H1 (cell line): ENCODE data around the gene OTOGL. TPM values are rescaled to one million over a fixed set of nuclear protein-coding genes. Genes with fewer than 3 reads are reported as not detected.

Experiments used
- CTCF ChIA-PET: fragments of 300-600 bp; sonication (Branson Sonifier 250); formaldehyde crosslinking; loops from one replicate; lab custom pipeline; 2021; ENCODE audit not compliant: partially characterized antibody; lab: Charles Lee
- POLR2A ChIA-PET: fragments of 300-600 bp; sonication (Branson Sonifier 250); formaldehyde crosslinking; loops from one replicate; lab custom pipeline; 2021; ENCODE audit warnings: inconsistent platforms; ENCODE audit not compliant: partially characterized antibody; lab: Charles Lee
- DNase-seq, 2 experiments: peaks; one replicate each; pipeline versions ENCODE4 v3.0.0 to v3.0.0-alpha.2; 2010 to 2022; ENCODE audit warnings: low spot score in 2 of 2, low read depth in 1 of 2, mixed read lengths in 1 of 2
- FAIRE-seq: peaks from 2 replicates; lab custom pipeline; 2011; peaks lifted over from hg19 to GRCh38; lab: Jason Lieb, UNC
- H2AFZ ChIP-seq: 2 replicates; pipeline ENCODE4 v1.8.1; 2012; ENCODE audit warnings: low read length, inconsistent platforms
- H2AK5ac ChIP-seq: 2 replicates; pipeline ENCODE4 v1.6.1; 2013; ENCODE audit warnings: low read depth, low read length
- H2BK120ac ChIP-seq: replicated peaks from 2 replicates; pipeline ENCODE3; 2013; ENCODE audit warnings: low read depth, low read length, inconsistent platforms
- H2BK12ac ChIP-seq: 2 replicates; pipeline ENCODE4 v1.6.1; 2013; ENCODE audit warnings: low read depth, low read length
- H2BK15ac ChIP-seq: 2 replicates; pipeline ENCODE4 v1.6.1; 2013; ENCODE audit warnings: low read length
- H2BK20ac ChIP-seq: 2 replicates; pipeline ENCODE4 v1.6.1; 2013; ENCODE audit warnings: low read length
- H2BK5ac ChIP-seq: 2 replicates; pipeline ENCODE4 v1.6.1; 2013; ENCODE audit warnings: low read depth, low read length
- H3K14ac ChIP-seq: 2 replicates; pipeline ENCODE4 v1.6.1; 2013; ENCODE audit warnings: inconsistent platforms; ENCODE audit not compliant: insufficient read length
- H3K18ac ChIP-seq: 2 replicates; pipeline ENCODE4 v1.6.1; 2013; ENCODE audit warnings: low read length; ENCODE audit errors: extremely low read depth
- H3K23ac ChIP-seq: 2 replicates; pipeline ENCODE4 v1.6.1; 2013; ENCODE audit warnings: inconsistent platforms; ENCODE audit not compliant: insufficient read length
- H3K23me2 ChIP-seq: 2 replicates; pipeline ENCODE4 v1.6.1; 2013; ENCODE audit warnings: low read depth, low read length
- H3K27ac ChIP-seq: 2 replicates; pipeline ENCODE4 v1.6.1; 2011; ENCODE audit warnings: low read depth, low read length, inconsistent platforms
- H3K27me3 ChIP-seq, 4 experiments: replicated peaks in 1 of 4; 1 replicate in 1 of 4; 2 replicates in 3 of 4; pipeline versions ENCODE4 v1.6.1 to v1.8.1; 2011 to 2013; ENCODE audit warnings: low read length in 3 of 4, mild to moderate bottlenecking in 3 of 4, inconsistent platforms in 2 of 4, mixed read lengths in 2 of 4, moderate library complexity in 1 of 4; ENCODE audit not compliant: control insufficient read depth in 3 of 4, insufficient read depth in 3 of 4; ENCODE audit errors: extremely low read depth in 1 of 4
- H3K36me3 ChIP-seq, 4 experiments: 2 replicates each; pipeline versions ENCODE4 v1.6.1 to v1.8.1; 2011 to 2013; ENCODE audit warnings: mild to moderate bottlenecking in 4 of 4, low read length in 3 of 4, moderate library complexity in 2 of 4, control low read depth in 1 of 4, inconsistent platforms in 1 of 4; ENCODE audit not compliant: insufficient read depth in 4 of 4, control insufficient read depth in 2 of 4
- H3K4ac ChIP-seq: replicated peaks from 2 replicates; pipeline ENCODE3; 2013; ENCODE audit warnings: low read length, low read depth, mixed read lengths, inconsistent platforms; ENCODE audit not compliant: insufficient read length
- H3K4me1 ChIP-seq, 4 experiments: replicated peaks in 1 of 4; 1 replicate in 1 of 4; 2 replicates in 3 of 4; pipeline versions ENCODE4 v1.6.1 to v1.8.1; 2011 to 2013; ENCODE audit warnings: low read length in 3 of 4, inconsistent platforms in 2 of 4, mixed read lengths in 1 of 4; ENCODE audit not compliant: insufficient read depth in 4 of 4, control insufficient read depth in 3 of 4
- H3K4me2 ChIP-seq, 2 experiments: 2 replicates each; pipeline versions ENCODE4 v1.6.1 to v1.8.1; 2011 to 2013; ENCODE audit warnings: low read depth in 2 of 2, low read length in 2 of 2, control low read depth in 1 of 2, inconsistent platforms in 1 of 2, mild to moderate bottlenecking in 1 of 2; ENCODE audit not compliant: insufficient read depth in 1 of 2
- H3K4me3 ChIP-seq, 4 experiments: fragments of 200-600, 300-600 bp in 1 of 4; sonication (generic), shearing (Covaris generic), sonication (Bioruptor Twin) in 1 of 4; 2 replicates each; pipeline versions ENCODE4 v1.5.1 to v1.8.1; 2011 to 2016; ENCODE audit warnings: low read length in 4 of 4, low read depth in 3 of 4, control low read depth in 2 of 4, inconsistent platforms in 2 of 4, mild to moderate bottlenecking in 2 of 4, mixed read lengths in 1 of 4, moderate library complexity in 1 of 4; ENCODE audit not compliant: insufficient read depth in 2 of 4; ENCODE audit errors: extremely low read depth in 1 of 4
- H3K56ac ChIP-seq: replicated peaks from 2 replicates; pipeline ENCODE3; 2013; ENCODE audit warnings: low read depth, mild to moderate bottlenecking, mixed read lengths, low read length, inconsistent platforms; ENCODE audit not compliant: insufficient read length
- H3K79me1 ChIP-seq: 2 replicates; pipeline ENCODE4 v1.6.1; 2013; ENCODE audit warnings: low read depth, low read length, control low read depth
- H3K79me2 ChIP-seq, 2 experiments: 2 replicates each; pipeline versions ENCODE4 v1.6.1 to v1.8.1; 2012 to 2013; ENCODE audit warnings: low read length in 2 of 2, mild to moderate bottlenecking in 2 of 2, inconsistent platforms in 1 of 2; ENCODE audit not compliant: insufficient read depth in 2 of 2, control insufficient read depth in 1 of 2
- H3K9ac ChIP-seq, 4 experiments: replicated peaks in 1 of 4; 1 replicate in 1 of 4; 2 replicates in 3 of 4; pipeline versions ENCODE4 v1.6.1 to v1.8.1; 2011 to 2013; ENCODE audit warnings: low read depth in 3 of 4, low read length in 3 of 4, control low read depth in 2 of 4, mild to moderate bottlenecking in 2 of 4, moderate library complexity in 2 of 4, inconsistent platforms in 1 of 4; ENCODE audit errors: extremely low read depth in 1 of 4
- H3K9me3 ChIP-seq, 2 experiments: 2 replicates each; pipeline versions ENCODE4 v1.6.1 to v1.8.1; 2012 to 2013; ENCODE audit warnings: mild to moderate bottlenecking in 2 of 2, moderate library complexity in 2 of 2, control low read depth in 1 of 2, inconsistent platforms in 1 of 2, low read depth in 1 of 2, low read length in 1 of 2, mixed read lengths in 1 of 2; ENCODE audit not compliant: insufficient read depth in 2 of 2
- H4K20me1 ChIP-seq, 2 experiments: replicated peaks in 1 of 2; 2 replicates each; pipeline versions ENCODE3 to v1.8.1; 2011 to 2013; ENCODE audit warnings: inconsistent platforms in 2 of 2, low read length in 2 of 2, mild to moderate bottlenecking in 1 of 2; ENCODE audit not compliant: insufficient read depth in 2 of 2, control insufficient read depth in 1 of 2
- H4K5ac ChIP-seq: 2 replicates; pipeline ENCODE4 v1.6.1; 2013; ENCODE audit warnings: low read length, low read depth, mixed read lengths, inconsistent platforms; ENCODE audit not compliant: insufficient read length
- H4K8ac ChIP-seq: 2 replicates; pipeline ENCODE4 v1.8.0; 2013; ENCODE audit warnings: mild to moderate bottlenecking, moderate library complexity, low read length, inconsistent platforms; ENCODE audit not compliant: insufficient read depth; ENCODE audit errors: extremely low read depth
- H4K91ac ChIP-seq: replicated peaks from 2 replicates; pipeline ENCODE3; 2013; ENCODE audit warnings: low read length, mixed read lengths, inconsistent platforms; ENCODE audit not compliant: insufficient read length
- BACH1 ChIP-seq: IDR thresholded peaks from 2 replicates; pipeline ENCODE4 v1.6.1; 2012; ENCODE audit warnings: low read length, improper control_type of control experiment
- CBX8 ChIP-seq: fragments of 300-800, 300-1000 bp; sonication (generic); IDR thresholded peaks from 2 replicates; pipeline ENCODE4 v1.7.1; 2016; ENCODE audit warnings: low read depth, low read length, borderline replicate concordance
- CREB1 ChIP-seq: IDR thresholded peaks from 2 replicates; pipeline ENCODE4 v1.6.1; 2012; ENCODE audit warnings: inconsistent platforms
- EGR1 ChIP-seq: IDR thresholded peaks from 2 replicates; pipeline ENCODE4 v1.6.1; 2011; ENCODE audit warnings: low read depth, low read length, borderline replicate concordance
- EP300 ChIP-seq, 2 experiments: IDR thresholded peaks; 1 replicate in 1 of 2; 2 replicates in 1 of 2; pipeline ENCODE4 v1.6.1; 2011 to 2012; ENCODE audit warnings: low read depth in 2 of 2, low read length in 2 of 2, mild to moderate bottlenecking in 2 of 2, borderline replicate concordance in 1 of 2, inconsistent platforms in 1 of 2, moderate library complexity in 1 of 2
- JUN ChIP-seq: IDR thresholded peaks from 2 replicates; pipeline ENCODE4 v1.6.1; 2011; ENCODE audit warnings: low read depth, mild to moderate bottlenecking, improper control_type of control experiment, low read length
- KDM4A ChIP-seq: IDR thresholded peaks from one replicate; pipeline ENCODE4 v1.7.1; 2012; ENCODE audit warnings: low read depth, mild to moderate bottlenecking, moderate library complexity, low read length, inconsistent platforms; ENCODE audit not compliant: severe bottlenecking
- MAFK ChIP-seq: IDR thresholded peaks from 2 replicates; pipeline ENCODE4 v1.6.1; 2012; ENCODE audit warnings: low read depth, mild to moderate bottlenecking, improper control_type of control experiment, low read length
- NRF1 ChIP-seq: IDR thresholded peaks from 2 replicates; pipeline ENCODE4 v1.6.1; 2011; ENCODE audit warnings: mild to moderate bottlenecking, low read depth, low read length, improper control_type of control experiment
- SIX5 ChIP-seq: IDR thresholded peaks from 2 replicates; pipeline ENCODE4 v1.6.1; 2011; ENCODE audit warnings: mild to moderate bottlenecking, low read depth, low read length
- SP1 ChIP-seq: IDR thresholded peaks from 2 replicates; pipeline ENCODE4 v1.6.1; 2011; ENCODE audit warnings: low read depth, low read length
- SRF ChIP-seq: IDR thresholded peaks from 2 replicates; pipeline ENCODE4 v1.6.1; 2011; ENCODE audit warnings: mild to moderate bottlenecking, low read depth, low read length, moderate library complexity
- TEAD4 ChIP-seq: IDR thresholded peaks from 2 replicates; pipeline ENCODE4 v1.6.1; 2012; ENCODE audit warnings: low read depth, low read length, inconsistent platforms, mixed read lengths
- WGBS, 2 experiments: shearing (Covaris generic) in 1 of 2; methylation state at CpG; one replicate each; pipeline versions ENCODE4 v1.1.6 to v1.1.7; 2013 to 2015; ENCODE audit warnings: low lambda C conversion rate in 2 of 2, mixed read lengths in 2 of 2, inconsistent platforms in 1 of 2, low coverage in 1 of 2, missing lambda C conversion rate in 1 of 2; ENCODE audit not compliant: insufficient replicate concordance in 2 of 2, insufficient coverage in 1 of 2, insufficient read length in 1 of 2; ENCODE audit errors: extremely low coverage in 1 of 2, missing lambda C conversion rate in 1 of 2; 5-methylcytosine and 5-hydroxymethylcytosine counted together
- polyA plus RNA-seq, 7 experiments: library from polyadenylated mRNA; depleted of rRNA in 3 of 7; stranded (reverse) in 5 of 7; unstranded in 2 of 7; fragments of >200 nt in 5 of 7; fragments of 200-250 nt in 2 of 7; gene quantifications; 1 replicate in 5 of 7; 2 replicates in 1 of 7; 4 replicates in 1 of 7; pipeline versions ENCODE4 v1.2.1 to v1.2.3, GENCODE V29; 2011 to 2013; ENCODE audit warnings: missing spikeins in 2 of 7, mixed read lengths in 2 of 7
- total RNA-seq: library from RNA; stranded (reverse); fragmentation: NEBNext Ultra II Directional; extraction: Animal tissue kit (Norgen Biotek cat#: 25700); gene quantifications from 2 replicates; pipeline ENCODE4 v1.2.1, GENCODE V29; 2021
- TF ChIP-seq, protein P1 (sequence below): IDR thresholded peaks from 2 replicates; pipeline ENCODE4 v1.6.1; 2011; ENCODE audit warnings: low read depth, mild to moderate bottlenecking, low read length; ENCODE audit not compliant: insufficient read depth
- TF ChIP-seq, protein P2 (sequence below): IDR thresholded peaks from 2 replicates; pipeline ENCODE4 v1.6.1; 2012; ENCODE audit warnings: inconsistent platforms

OTOGL gene
- total and polyA plus RNA-seq, 2 of the 8 experiments (the other 6 are each of a cell fraction or from before 2014, with no cell fraction given): 0.12 to 0.17 TPM

DNA sequence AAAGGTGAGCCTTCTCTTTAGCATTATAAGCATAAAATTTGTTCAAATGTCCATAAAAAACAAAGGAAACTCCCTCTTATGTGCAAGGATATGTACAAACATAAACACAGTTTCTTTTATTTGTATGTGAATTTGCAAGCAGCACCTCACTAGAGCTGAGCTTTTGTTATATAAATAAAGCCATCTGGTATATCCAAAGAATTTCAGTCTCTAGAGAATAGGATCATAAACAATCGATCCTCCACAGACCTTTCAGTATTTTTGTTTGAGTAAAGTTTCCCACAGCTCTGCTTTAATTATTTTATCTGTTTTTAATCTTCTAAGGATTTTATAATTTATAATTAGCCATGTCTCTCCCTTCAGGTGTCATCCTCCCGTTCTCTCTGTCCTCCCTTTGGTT, 89.2 kb downstream of the OTOGL start:
- Histone ChIP-seq H3K4ac (no peak overlapping the region), H3K79me1 (no peaks in the 10 kb centered on the region), H3K23ac (no peak overlapping the region), H2AFZ (no peak overlapping the region), H3K36me3 (no peaks in the 10 kb centered on the region), H3K4me3 (no peak overlapping the region), H3K4me2 (no peak overlapping the region), H3K56ac (no peak overlapping the region), H2AK5ac (no peak overlapping the region), H3K18ac (no peak overlapping the region), H2BK5ac (no peak overlapping the region), H4K8ac (no peak overlapping the region), H4K20me1 (no peaks in the 10 kb centered on the region), H4K91ac (no peak overlapping the region), H3K27me3 (no peaks in the 10 kb centered on the region; a peak in 1 of 7 replicates), H4K5ac (no peak overlapping the region), H3K79me2 (no peaks in the 10 kb centered on the region), H2BK12ac (no peak overlapping the region), H3K14ac (no peak overlapping the region), H2BK15ac (no peak overlapping the region), H3K9me3 (no peaks in the 10 kb centered on the region), H3K23me2 (no peaks in the 10 kb centered on the region), H3K9ac (no peak overlapping the region), H2BK120ac (no peak overlapping the region), H3K27ac (no peak overlapping the region), H3K4me1 (0 out of 7 replicates have a peak, but pooled peaks cover 0 to 2% (median 0%) of the 10 kb centered on the region in 4 experiments), H2BK20ac (no peak overlapping the region)
- POLR2A ChIA-PET: no interaction called here
- DNase-seq (no peak), FAIRE-seq (no peak)
- WGBS, 2 experiments: 88% methylated on average over 2 of the region's 2 CpGs; no CpG with 5 or more reads in 1 of the 2 experiments
- CTCF ChIA-PET: interaction anchor here (0.9 to 2.5 kb wide), 5 partner anchors 9 to 120 kb away, joined by 3 to 11 read pairs (median 3); no protein-coding TSS in a partner anchor
- TF ChIP-seq, protein P1, sequence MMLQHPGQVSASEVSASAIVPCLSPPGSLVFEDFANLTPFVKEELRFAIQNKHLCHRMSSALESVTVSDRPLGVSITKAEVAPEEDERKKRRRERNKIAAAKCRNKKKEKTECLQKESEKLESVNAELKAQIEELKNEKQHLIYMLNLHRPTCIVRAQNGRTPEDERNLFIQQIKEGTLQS: no peak
- TF ChIP-seq MAFK: no peak
- no peak for TF ChIP-seq EGR1
- TF ChIP-seq CBX8: no peak
- no peak for TF ChIP-seq TEAD4
- TF ChIP-seq SP1: no peak
- no peak for TF ChIP-seq SRF
- TF ChIP-seq, protein P2, sequence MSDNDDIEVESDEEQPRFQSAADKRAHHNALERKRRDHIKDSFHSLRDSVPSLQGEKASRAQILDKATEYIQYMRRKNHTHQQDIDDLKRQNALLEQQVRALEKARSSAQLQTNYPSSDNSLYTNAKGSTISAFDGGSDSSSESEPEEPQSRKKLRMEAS: no peak
- no peak for TF ChIP-seq CREB1
- TF ChIP-seq KDM4A: no peak
- no peak for TF ChIP-seq NRF1
- TF ChIP-seq SIX5: no peak
- TF ChIP-seq EP300 (IDR thresholded peaks at IDR 0.05; ENCODE audit: borderline replicate concordance in 1 of 2, low read depth in 2 of 2, low read length in 2 of 2): no peak
- no peak for TF ChIP-seq BACH1
- TF ChIP-seq JUN: no peak
